ENCODE data around the gene CERS6.

DNA sequence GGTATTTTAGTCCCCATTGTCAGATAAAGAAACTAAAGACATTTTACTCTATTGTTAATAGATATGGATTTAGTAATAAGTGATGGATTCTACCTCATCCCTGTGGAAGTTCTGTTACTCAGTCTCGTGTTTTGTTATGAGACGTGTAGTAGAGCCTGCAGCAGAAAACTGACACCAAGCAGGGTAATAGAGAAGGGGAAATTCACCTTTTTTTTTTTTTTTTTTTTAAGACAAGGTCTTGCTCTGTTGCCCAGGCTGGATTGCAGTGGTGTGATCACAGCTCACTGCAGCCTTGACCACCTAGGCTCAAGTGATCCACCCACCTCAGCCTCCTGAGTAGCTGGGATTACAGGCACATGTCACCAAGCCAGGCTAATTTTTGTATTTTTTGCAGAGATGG is 164.5 kb downstream of the CERS6 start:
- no peak for TF ChIP-seq CTCF (IDR thresholded peaks at IDR 0.05; ENCODE audit: control extremely low read depth in 1 of 3, insufficient read depth in 1 of 3, low read depth in 1 of 3, low read length in 3 of 3)
- no peak for TF ChIP-seq POLR2AphosphoS5 (IDR thresholded peaks at IDR 0.05; ENCODE audit: low read depth, low read length)
- no peak for TF ChIP-seq ZNF274 (IDR thresholded peaks at IDR 0.05; ENCODE audit: borderline replicate concordance, extremely low read depth, low read length)
